COLO668 (cell line): ENCODE measurements around the gene TMEM255B.
A peak's percentile ranks its signal among the peaks of the same experiment; 100 is the strongest.
"Not testable (repeated sequence)": the region's sequence is repeated elsewhere in the genome, so short reads cannot be mapped to it uniquely, and the experiment has no call there.

Experiments
- DNase-seq: peaks from one replicate; lab custom pipeline; 2025; ENCODE audit not compliant: unreplicated experiment; lab: John Stamatoyannopoulos, UW

TMEM255B gene

GRCh38 chr13:113785051-113786010 is 26.3 kb downstream of the TMEM255B start:
- peak; percentile 83 for DNase-seq

- DNase-seq: no peak
Observed at GRCh38 chr13:113786262-113786841, 27.3 kb downstream of the TMEM255B start.

- no peak for DNase-seq
Observed at GRCh38 chr13:113787694-113788093, 28.7 kb downstream of the TMEM255B start.

- DNase-seq: no peak
Observed at GRCh38 chr13:113788413-113789135, 29.5 kb downstream of the TMEM255B start.

- no peak for DNase-seq
Observed at GRCh38 chr13:113789167-113789566, 30.1 kb downstream of the TMEM255B start.

- not testable (repeated sequence) for DNase-seq
Observed at GRCh38 chr13:113789931-113790330, 30.9 kb downstream of the TMEM255B start.

- no peak for DNase-seq
Observed at GRCh38 chr13:113791226-113791625, 32.2 kb downstream of the TMEM255B start.

GRCh38 chr13:113791761-113792160 is 32.7 kb downstream of the TMEM255B start:
- DNase-seq: no peak

- DNase-seq: no peak
Observed at GRCh38 chr13:113792236-113792770, 33.3 kb downstream of the TMEM255B start.

- DNase-seq: no peak
Observed at GRCh38 chr13:113792886-113793717, 34.1 kb downstream of the TMEM255B start.

GRCh38 chr13:113793718-113794085 is 34.7 kb downstream of the TMEM255B start:
- no peak for DNase-seq

- DNase-seq: no peak
Observed at GRCh38 chr13:113794086-113794485, 35.1 kb downstream of the TMEM255B start.

GRCh38 chr13:113794764-113795173 is 35.7 kb downstream of the TMEM255B start:
- DNase-seq: no peak

- not testable (repeated sequence) for DNase-seq
Observed at GRCh38 chr13:113795362-113795761, 36.3 kb downstream of the TMEM255B start.

- no peak for DNase-seq
Observed at GRCh38 chr13:113796211-113796963, 37.4 kb downstream of the TMEM255B start.

- no peak for DNase-seq
Observed at GRCh38 chr13:113796964-113797676, 38.1 kb downstream of the TMEM255B start.

- no peak for DNase-seq
Observed at GRCh38 chr13:113798200-113798811, 39.3 kb downstream of the TMEM255B start.

- DNase-seq: no peak
Observed at GRCh38 chr13:113800576-113800926, 41.5 kb downstream of the TMEM255B start.
